Tibial artery (tissue), 4 donors: ENCODE measurements around the gene SLC6A19.

Experiments
- DNase-seq, 2 donors: peaks; one replicate each; pipeline ENCODE4 v3.0.0-alpha.2; 2019
- H3K27ac ChIP-seq, 2 donors: fragments of 200-600 bp; sonication (generic) in 1 of 2; 1 replicate in 1 of 2; 2 replicates in 1 of 2; pipeline ENCODE4 v1.5.1; 2018 to 2019; ENCODE audit warnings: mild to moderate bottlenecking in 1 of 2
- H3K27me3 ChIP-seq, 2 donors: fragments of 200-600 bp; sonication (generic) in 1 of 2; one replicate each; pipeline versions ENCODE4 v1.5.1 to v1.6.0; 2016 to 2019
- H3K36me3 ChIP-seq, 3 donors: fragments of 200-600 bp; sonication (generic) in 2 of 3; one replicate each; pipeline ENCODE4 v1.5.1; 2016 to 2019; ENCODE audit warnings: mild to moderate bottlenecking in 2 of 3
- H3K4me1 ChIP-seq, 4 donors: fragments of 200-600 bp; sonication (generic) in 2 of 4; 1 replicate in 3 of 4; 2 replicates in 1 of 4; pipeline ENCODE4 v1.5.1; 2016 to 2019
- H3K4me3 ChIP-seq, 2 donors: fragments of 200-600 bp; sonication (generic) in 1 of 2; 1 replicate in 1 of 2; 2 replicates in 1 of 2; pipeline ENCODE4 v1.5.1; 2018 to 2019; ENCODE audit warnings: mild to moderate bottlenecking in 2 of 2
- H3K9me3 ChIP-seq, 3 donors: fragments of 200-600 bp; sonication (generic) in 1 of 3; one replicate each; pipeline ENCODE4 v1.5.1; 2016 to 2019
- intact Hi-C: fragments of 100-400 bp; cut with DNase I; formaldehyde crosslinking; loops from one replicate; pipeline ENCODE4 v1.15.0; 2023; ENCODE audit warnings: low total_unique reads
- TF ChIP-seq, protein P1 (sequence below), 2 experiments: fragments of 200-600 bp in 1 of 2; fragments of 450-650 bp in 1 of 2; IDR thresholded peaks; one replicate each; pipeline ENCODE4 v1.5.1; 2017 to 2019; ENCODE audit warnings: antibody characterized with exemption in 2 of 2, mild to moderate bottlenecking in 1 of 2, moderate library complexity in 1 of 2

Gene SLC6A19

DNA sequence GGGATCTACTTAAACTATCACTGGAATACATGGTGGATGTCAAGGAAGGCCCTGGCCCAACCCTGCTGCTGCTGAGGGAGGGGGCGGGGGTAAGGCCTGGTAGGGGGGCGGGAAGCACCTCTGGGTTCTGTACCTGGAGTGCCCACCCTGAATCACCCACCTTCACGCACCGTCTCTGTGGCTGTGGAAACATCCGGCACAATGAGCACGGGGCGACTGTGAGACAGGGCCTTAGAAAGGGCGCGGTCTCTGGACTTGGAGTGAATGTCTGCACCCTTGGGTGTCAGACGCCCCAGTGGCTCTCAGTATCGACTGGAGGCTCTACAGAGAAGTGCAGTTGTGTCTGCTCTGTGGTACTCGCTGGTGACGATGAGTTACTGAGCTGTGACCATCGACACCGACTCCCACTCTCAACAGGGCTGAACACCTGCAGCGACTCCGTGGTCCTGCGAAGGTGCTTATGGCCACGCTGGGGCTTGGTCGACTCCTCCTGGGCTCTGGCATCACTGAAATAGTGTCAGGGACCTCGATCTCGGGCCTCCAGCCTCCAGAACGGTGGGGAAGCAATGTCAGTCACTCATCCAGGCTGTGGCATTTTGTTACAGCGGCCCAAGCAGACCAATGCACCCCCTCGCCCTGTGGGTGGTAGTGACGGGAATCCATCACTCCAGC, 25.5 kb upstream of the SLC6A19 start:
- no peak for DNase-seq

GRCh38 chr5:1176473-1177391, 24.7 kb upstream of the SLC6A19 start:
- DNase-seq: no peak
- H3K4me3 ChIP-seq: no peak overlapping the region
- H3K36me3 ChIP-seq: no peaks in the 10 kb centered on the region
- peaks cover 0 to 30% of the 10 kb centered on the region in 2 donors for H3K27me3 ChIP-seq
- intact Hi-C loops: no loop called here
- TF ChIP-seq, protein P1, sequence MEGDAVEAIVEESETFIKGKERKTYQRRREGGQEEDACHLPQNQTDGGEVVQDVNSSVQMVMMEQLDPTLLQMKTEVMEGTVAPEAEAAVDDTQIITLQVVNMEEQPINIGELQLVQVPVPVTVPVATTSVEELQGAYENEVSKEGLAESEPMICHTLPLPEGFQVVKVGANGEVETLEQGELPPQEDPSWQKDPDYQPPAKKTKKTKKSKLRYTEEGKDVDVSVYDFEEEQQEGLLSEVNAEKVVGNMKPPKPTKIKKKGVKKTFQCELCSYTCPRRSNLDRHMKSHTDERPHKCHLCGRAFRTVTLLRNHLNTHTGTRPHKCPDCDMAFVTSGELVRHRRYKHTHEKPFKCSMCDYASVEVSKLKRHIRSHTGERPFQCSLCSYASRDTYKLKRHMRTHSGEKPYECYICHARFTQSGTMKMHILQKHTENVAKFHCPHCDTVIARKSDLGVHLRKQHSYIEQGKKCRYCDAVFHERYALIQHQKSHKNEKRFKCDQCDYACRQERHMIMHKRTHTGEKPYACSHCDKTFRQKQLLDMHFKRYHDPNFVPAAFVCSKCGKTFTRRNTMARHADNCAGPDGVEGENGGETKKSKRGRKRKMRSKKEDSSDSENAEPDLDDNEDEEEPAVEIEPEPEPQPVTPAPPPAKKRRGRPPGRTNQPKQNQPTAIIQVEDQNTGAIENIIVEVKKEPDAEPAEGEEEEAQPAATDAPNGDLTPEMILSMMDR (IDR thresholded peaks at IDR 0.05): no peak
- no peaks in the 10 kb centered on the region for H3K4me1 ChIP-seq
- H3K9me3 ChIP-seq: no peaks in the 10 kb centered on the region
- no peak overlapping the region for H3K27ac ChIP-seq

More for the DNA sequence above, 25.5 kb upstream of the SLC6A19 start:
- Histone ChIP-seq H3K36me3 (no peaks in the 10 kb centered on the region), H3K4me3 (no peak overlapping the region), H3K4me1 (no peaks in the 10 kb centered on the region), H3K9me3 (no peaks in the 10 kb centered on the region), H3K27ac (no peak overlapping the region), H3K27me3 (peaks cover 0 to 22% of the 10 kb centered on the region in 2 donors)
- intact Hi-C loops: no loop called here
- TF ChIP-seq, protein P1 (IDR thresholded peaks at IDR 0.05): no peak

DNA sequence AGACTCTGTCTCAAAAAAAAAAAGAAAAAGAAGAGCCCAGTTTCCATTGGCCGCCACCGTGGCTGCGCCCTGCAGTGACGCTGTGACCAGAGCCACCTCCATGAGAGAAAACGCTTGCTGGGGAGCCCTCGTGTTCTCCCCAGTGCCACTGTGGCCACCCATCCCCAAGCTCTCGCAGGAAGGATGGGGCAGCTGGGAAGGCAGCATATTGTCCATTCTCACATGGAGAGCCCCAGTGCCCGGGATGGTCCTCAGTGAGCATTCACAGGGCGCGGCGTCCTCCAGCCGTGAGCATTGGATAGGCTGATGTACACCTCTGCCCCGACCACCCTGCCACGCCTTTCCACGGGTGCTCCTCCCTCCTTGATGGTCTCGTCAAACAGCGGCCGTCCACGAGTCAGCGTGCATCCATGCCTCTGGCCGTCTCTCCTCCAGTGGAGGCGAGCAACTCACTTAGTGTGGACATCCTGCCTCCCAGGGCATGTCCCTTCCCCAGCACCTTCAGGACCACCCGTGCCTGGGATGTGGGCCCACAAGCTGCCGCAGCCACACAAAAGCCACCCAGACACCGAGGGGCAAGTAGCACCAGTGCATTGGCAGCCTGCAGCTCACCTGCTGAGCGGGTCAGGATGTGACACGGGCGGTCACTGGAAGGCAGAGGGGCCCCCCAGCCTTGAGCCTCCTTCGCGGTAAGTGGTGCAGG, 23.4 kb upstream of the SLC6A19 start:
- Histone ChIP-seq H3K27ac (no peak overlapping the region), H3K27me3 (peaks cover 0 to 36% of the 10 kb centered on the region in 2 donors), H3K4me1 (no peaks in the 10 kb centered on the region), H3K9me3 (no peaks in the 10 kb centered on the region), H3K36me3 (no peaks in the 10 kb centered on the region), H3K4me3 (no peak overlapping the region)
- peak in 1 of 2 donors; percentile 16 for DNase-seq
- TF ChIP-seq, protein P1 (IDR thresholded peaks at IDR 0.05): no peak
- intact Hi-C loops: no loop called here

GRCh38 chr5:1178529-1179382, 22.6 kb upstream of the SLC6A19 start:
- H3K27ac ChIP-seq: no peak overlapping the region
- H3K9me3 ChIP-seq: no peaks in the 10 kb centered on the region
- H3K27me3 ChIP-seq: peaks cover 0 to 38% of the 10 kb centered on the region in 2 donors
- no peaks in the 10 kb centered on the region for H3K36me3 ChIP-seq
- TF ChIP-seq, protein P1 (IDR thresholded peaks at IDR 0.05): no peak
- DNase-seq: no peak
- intact Hi-C loops: no loop called here
- no peaks in the 10 kb centered on the region for H3K4me1 ChIP-seq
- no peak overlapping the region for H3K4me3 ChIP-seq

GRCh38 chr5:1179383-1179715, 22.0 kb upstream of the SLC6A19 start:
- Histone ChIP-seq H3K27ac (no peak overlapping the region), H3K36me3 (no peaks in the 10 kb centered on the region), H3K9me3 (no peaks in the 10 kb centered on the region), H3K27me3 (peaks cover 0 to 36% of the 10 kb centered on the region in 2 donors), H3K4me1 (no peaks in the 10 kb centered on the region), H3K4me3 (no peak overlapping the region)
- TF ChIP-seq, protein P1 (IDR thresholded peaks at IDR 0.05): no peak
- no peak for DNase-seq
- intact Hi-C loops: no loop called here
